Occipital lobe (tissue), 3 donors: ENCODE results near the gene ERICH4. TPM values are rescaled to one million over a fixed set of nuclear protein-coding genes. Genes with fewer than 3 reads are reported as not detected.
"Not testable (repeated sequence)": the region's sequence is repeated elsewhere in the genome, so short reads cannot be mapped to it uniquely, and the experiment has no call there.

Experiments used
- DNase-seq: peaks from one replicate; lab custom pipeline; 2025; lab: John Stamatoyannopoulos, UW
- small RNA-seq: library from RNA; depleted of rRNA; stranded (forward); fragments of <200 nt; gene quantifications from one replicate; pipeline ENCODE3, GENCODE V24; 2014
- total RNA-seq: library from RNA; depleted of rRNA; stranded (reverse); fragments of >200 nt; gene quantifications from one replicate; pipeline ENCODE4 v1.2.3, GENCODE V29; 2014

The ERICH4 gene
- total RNA-seq, 1 donor from 2014 or later, result not detected

DNA sequence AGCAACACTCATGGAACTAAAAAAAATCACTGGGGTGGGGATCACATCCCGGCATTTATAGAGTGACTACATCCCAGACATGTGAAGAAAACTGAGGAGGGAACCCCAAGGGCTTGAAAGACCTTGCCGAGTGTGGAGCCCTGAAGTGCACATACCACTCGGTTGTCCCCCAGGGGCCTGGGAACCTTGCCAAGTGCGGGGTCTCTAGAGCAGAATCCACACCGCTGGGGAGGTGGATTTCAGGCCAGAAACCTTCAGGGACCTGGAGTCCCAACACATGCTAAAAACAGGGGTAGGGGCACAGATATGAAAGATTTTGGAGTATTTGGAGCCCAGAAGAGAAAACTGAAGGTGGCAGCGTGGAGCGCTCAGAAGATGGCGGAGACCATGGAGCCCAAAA, 35.2 kb downstream of the ERICH4 start:
- DNase-seq, result no peak

DNA sequence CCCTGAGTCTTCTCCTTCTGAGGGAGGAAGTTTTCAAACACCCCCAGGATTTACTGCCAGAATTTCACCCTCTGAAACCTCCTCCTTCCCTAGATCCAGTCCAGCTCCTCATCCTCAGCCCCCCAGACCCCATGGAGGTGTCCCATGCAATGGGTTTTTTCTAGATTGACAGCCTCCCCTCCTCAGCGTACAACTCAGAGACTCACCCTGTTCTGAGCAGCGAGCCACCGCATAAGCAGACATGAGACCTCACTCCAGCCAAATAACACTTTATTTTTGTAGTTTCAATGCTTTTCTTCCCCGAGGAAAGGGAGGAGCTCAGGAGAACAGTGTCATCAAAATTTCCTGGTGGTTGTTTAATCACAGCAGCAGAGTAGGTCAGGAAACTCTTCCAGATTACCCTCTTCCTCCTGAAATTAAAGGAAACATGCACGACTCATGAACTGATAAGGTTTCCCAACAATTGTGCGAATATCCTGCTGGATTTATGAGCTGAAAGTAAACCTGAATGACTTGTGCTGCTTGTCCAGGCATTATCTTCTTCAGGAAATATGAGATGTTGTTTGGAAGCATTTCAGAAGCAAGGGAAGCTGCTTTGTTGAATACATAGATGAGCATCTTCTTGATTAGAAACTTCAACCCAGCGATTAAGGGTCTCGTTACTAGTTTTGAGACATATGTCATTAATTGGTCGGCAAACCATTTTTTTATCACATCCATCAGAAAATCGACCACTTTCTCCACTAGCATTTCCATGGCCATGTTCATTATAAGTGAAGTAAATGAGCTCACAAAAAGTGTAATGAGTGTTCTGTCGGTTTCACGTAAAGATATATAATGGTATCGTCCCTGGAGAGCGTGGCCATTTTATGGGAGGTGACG, 36.2 kb downstream of the ERICH4 start:
- no peak for DNase-seq

DNA sequence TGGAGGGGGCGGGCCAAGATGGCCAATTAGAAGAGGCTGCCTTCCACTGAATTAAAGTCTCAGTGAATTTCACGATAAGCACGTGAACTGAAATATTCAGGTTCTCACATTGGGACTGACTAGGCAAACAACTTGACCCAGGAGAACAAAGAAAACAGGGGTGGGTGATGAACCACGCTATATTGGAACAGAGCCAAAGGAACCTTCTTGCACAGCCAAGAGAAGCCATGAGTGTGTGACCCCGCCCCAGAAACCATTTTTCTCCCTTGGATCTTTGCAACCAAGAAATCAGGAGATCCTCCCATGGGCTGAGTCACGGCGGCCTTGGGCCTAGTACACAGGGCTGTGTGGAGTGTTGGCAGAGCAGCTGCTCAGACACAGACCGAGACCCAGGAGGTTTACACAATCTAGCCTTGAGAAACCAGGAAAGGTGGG, 36.8 kb downstream of the ERICH4 start:
- DNase-seq, result no peak

DNA sequence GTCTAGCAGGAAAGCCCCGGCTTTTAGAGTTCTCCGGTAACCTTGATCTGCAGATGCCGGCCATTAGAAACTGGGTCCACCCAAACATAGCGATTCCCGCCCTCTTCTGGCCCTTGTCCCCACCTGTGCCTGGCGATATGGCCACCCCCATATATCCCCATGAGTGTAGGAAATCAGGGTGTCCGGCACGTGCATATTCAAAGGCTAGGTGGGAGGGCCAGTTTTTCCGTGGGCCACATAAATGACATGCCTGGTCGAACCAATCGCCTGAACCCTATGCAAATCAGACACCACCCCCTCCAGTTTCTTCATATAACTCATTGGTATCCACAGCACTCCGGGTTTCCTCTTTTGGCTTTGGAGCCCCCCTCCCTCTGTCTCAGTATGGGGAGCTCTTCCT, 37.4 kb downstream of the ERICH4 start:
- DNase-seq, result no peak

DNA sequence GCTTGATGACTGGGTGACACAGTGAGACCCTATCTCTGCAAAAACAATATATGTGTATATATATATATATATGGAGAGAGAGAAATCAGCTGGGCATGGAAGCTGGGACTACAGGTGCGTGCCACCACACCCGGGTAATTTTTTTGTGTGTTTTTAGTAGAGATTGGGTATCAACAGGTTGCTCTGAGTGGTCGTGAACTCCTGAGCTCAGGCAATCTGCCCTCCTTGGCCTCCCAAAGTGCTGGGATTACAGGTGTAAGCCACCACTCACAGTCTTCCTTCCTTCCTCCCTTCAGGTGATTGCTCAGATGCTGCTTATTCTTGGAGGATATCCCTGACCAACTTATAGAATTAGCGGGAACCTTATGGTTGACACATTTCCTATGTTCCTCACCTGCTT, 41.9 kb downstream of the ERICH4 start:
- DNase-seq, result no peak

DNA sequence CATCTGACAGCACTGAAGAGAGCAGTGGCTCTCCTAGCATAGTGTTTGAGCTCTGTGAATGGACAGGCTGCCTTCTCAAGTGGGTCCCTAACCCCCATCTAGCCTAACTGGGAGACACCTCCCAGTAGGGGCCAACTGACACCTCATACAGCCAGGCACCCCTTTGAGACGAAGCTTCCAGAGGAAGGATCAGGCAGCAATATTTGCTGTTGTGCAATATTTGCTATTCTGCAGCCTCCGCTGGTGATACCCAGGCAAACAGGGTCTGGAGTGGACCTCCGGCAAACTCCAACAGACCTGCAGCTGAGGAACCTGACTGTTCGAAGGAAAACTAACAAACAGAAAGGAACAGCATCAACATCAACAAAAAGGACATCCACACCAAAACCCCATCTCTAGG, 44.0 kb downstream of the ERICH4 start:
- DNase-seq, result not testable (repeated sequence)

DNA sequence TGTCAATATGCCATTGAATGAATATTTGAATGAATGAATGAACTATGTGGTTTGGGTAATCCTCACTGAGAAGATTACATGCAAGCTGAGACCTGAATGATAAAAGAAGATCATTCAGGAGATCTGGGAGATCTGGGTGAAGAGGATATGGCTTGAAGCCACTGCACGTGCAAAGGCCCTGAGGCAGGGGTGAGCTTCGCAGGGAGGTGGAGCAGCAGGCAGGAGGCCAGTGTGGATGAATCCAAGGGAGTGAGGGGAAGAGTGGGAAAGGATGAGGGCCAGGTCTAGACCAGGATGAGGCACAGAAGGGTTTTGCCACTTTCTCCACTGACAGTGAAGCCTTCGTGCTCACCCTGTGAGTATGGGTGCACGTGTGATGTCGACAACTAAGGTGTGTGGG, 49.9 kb downstream of the ERICH4 start:
- no peak for DNase-seq

Small RNA genes within 50 kb of the gene (small RNA-seq; reads per million reads assigned to genes)
- not detected for gene RF00017

Other genes with a start within 250 kb of the ERICH4 start
- 1.4 TPM for gene CYP2S1, start 249.9 kb upstream of the ERICH4 start, total RNA-seq
- 9.2 TPM for gene AXL, start 223.9 kb upstream of the ERICH4 start, total RNA-seq
- 64.7 TPM for gene HNRNPUL1, start 178.8 kb upstream of the ERICH4 start, total RNA-seq
- 6.4 TPM for gene CCDC97, start 133.0 kb upstream of the ERICH4 start, total RNA-seq
- 0.94 TPM for gene TGFB1, start 89.2 kb upstream of the ERICH4 start, total RNA-seq
- 5.3 TPM for gene B9D2, start 79.0 kb upstream of the ERICH4 start, total RNA-seq
- gene TMEM91, start 66.6 kb upstream of the ERICH4 start, total RNA-seq, result 9.4 TPM
- gene EXOSC5, start 45.8 kb upstream of the ERICH4 start, total RNA-seq, result 14.8 TPM
- 24.5 TPM for gene BCKDHA, start 45.3 kb upstream of the ERICH4 start, total RNA-seq
- 0.16 TPM for gene B3GNT8, start 15.8 kb upstream of the ERICH4 start, total RNA-seq
- gene DMAC2, start 3.2 kb upstream of the ERICH4 start, total RNA-seq, result 14.5 TPM
- 1.6 TPM for gene CEACAM21, start 133.0 kb downstream of the ERICH4 start, total RNA-seq
- gene CEACAM4, start 183.9 kb downstream of the ERICH4 start, total RNA-seq, result not detected
- gene CEACAM7, start 245.1 kb downstream of the ERICH4 start, total RNA-seq, result not detected